Mammary epithelial cell (primary cell): ENCODE data around the gene PFDN4.

Source experiments
- EZH2 ChIP-seq: IDR thresholded peaks from 2 replicates; pipeline ENCODE4 v1.6.1; 2012; ENCODE audit warnings: low read length, inconsistent platforms, borderline replicate concordance
- TF ChIP-seq, protein P1 (sequence below), 2 donors: IDR thresholded peaks in 1 of 2; conservative IDR thresholded peaks in 1 of 2; 2 replicates each; pipeline ENCODE4 v1.5.1; 2011 to 2012; ENCODE audit warnings: inconsistent platforms in 2 of 2, low read length in 2 of 2, mild to moderate bottlenecking in 2 of 2, control low read depth in 1 of 2, low read depth in 1 of 2; ENCODE audit not compliant: insufficient read depth in 1 of 2; ENCODE audit errors: extremely low read depth in 1 of 2

DNA sequence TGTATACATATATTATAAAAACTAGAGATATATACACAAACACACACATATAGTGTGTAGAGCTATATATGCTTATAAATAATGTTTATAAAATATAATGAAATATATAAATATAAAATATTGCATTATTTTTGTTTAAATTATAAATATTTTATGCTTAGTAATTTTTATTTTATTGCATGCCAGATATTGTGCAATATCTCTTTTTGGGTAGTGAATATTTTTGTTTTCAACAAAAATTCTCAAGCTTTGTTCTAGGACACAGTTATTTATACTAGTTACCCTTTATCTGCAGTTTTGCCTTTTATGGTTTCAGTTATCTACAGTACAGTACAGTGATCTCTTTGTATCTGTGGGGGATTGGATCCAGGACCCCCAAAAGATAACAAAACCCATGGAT is 52.2 kb downstream of the PFDN4 start:
- TF ChIP-seq, protein P1, sequence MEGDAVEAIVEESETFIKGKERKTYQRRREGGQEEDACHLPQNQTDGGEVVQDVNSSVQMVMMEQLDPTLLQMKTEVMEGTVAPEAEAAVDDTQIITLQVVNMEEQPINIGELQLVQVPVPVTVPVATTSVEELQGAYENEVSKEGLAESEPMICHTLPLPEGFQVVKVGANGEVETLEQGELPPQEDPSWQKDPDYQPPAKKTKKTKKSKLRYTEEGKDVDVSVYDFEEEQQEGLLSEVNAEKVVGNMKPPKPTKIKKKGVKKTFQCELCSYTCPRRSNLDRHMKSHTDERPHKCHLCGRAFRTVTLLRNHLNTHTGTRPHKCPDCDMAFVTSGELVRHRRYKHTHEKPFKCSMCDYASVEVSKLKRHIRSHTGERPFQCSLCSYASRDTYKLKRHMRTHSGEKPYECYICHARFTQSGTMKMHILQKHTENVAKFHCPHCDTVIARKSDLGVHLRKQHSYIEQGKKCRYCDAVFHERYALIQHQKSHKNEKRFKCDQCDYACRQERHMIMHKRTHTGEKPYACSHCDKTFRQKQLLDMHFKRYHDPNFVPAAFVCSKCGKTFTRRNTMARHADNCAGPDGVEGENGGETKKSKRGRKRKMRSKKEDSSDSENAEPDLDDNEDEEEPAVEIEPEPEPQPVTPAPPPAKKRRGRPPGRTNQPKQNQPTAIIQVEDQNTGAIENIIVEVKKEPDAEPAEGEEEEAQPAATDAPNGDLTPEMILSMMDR (conservative IDR thresholded peaks at IDR 0.05 in 1 of 2, IDR thresholded peaks at IDR 0.05 in 1 of 2; ENCODE audit: extremely low read depth in 1 of 2, insufficient read depth in 1 of 2, low read depth in 1 of 2, low read length in 2 of 2) = no peak
- no peak for TF ChIP-seq EZH2
